Endodermal cell (in vitro differentiated cells): ENCODE results near the gene ARL5A. TPM values are rescaled to one million over a fixed set of nuclear protein-coding genes. Genes with fewer than 3 reads are reported as not detected.

Source experiments
- DNase-seq: peaks from one replicate; pipeline ENCODE4 v3.0.0-alpha.2; 2017
- H3K27ac ChIP-seq: 2 replicates; pipeline ENCODE4 v1.5.1; 2013; ENCODE audit warnings: mild to moderate bottlenecking, low read depth, low read length, moderate library complexity
- H3K27me3 ChIP-seq: 2 replicates; pipeline ENCODE4 v1.6.1; 2013; ENCODE audit warnings: mild to moderate bottlenecking, low read length, moderate library complexity; ENCODE audit not compliant: insufficient read depth, control insufficient read depth, poor library complexity, severe bottlenecking
- H3K36me3 ChIP-seq: 2 replicates; pipeline ENCODE4 v1.7.0; 2013; ENCODE audit warnings: mild to moderate bottlenecking, low read length, moderate library complexity; ENCODE audit not compliant: control insufficient read depth, insufficient read depth
- H3K4me1 ChIP-seq: one replicate; pipeline ENCODE4 v1.7.0; 2013; ENCODE audit warnings: low read length; ENCODE audit not compliant: control insufficient read depth, insufficient read depth
- H3K4me3 ChIP-seq: 2 replicates; pipeline ENCODE4 v1.5.1; 2013; ENCODE audit warnings: mild to moderate bottlenecking, low read length, moderate library complexity
- H3K9ac ChIP-seq: 2 replicates; pipeline ENCODE4 v1.6.1; 2013; ENCODE audit warnings: mild to moderate bottlenecking, low read length, moderate library complexity; ENCODE audit not compliant: poor library complexity, severe bottlenecking; ENCODE audit errors: extremely low read depth
- H3K9me3 ChIP-seq: 2 replicates; pipeline ENCODE4 v1.6.1; 2013; ENCODE audit warnings: mild to moderate bottlenecking, low read length, moderate library complexity; ENCODE audit not compliant: control insufficient read depth
- H3K27ac Mint-ChIP-seq: 2 replicates; pipeline ENCODE4 v1.8.0; 2020; ENCODE audit warnings: mixed read lengths
- H3K27me3 Mint-ChIP-seq: 2 replicates; pipeline ENCODE4 v1.8.0; 2021; ENCODE audit warnings: mild to moderate bottlenecking, mixed read lengths; ENCODE audit not compliant: insufficient read depth
- H3K36me3 Mint-ChIP-seq: 2 replicates; pipeline ENCODE4 v1.8.0; 2020; ENCODE audit warnings: low read depth, mixed read lengths
- H3K4me1 Mint-ChIP-seq: 2 replicates; pipeline ENCODE4 v1.8.0; 2020; ENCODE audit warnings: mixed read lengths
- H3K4me3 Mint-ChIP-seq: 2 replicates; pipeline ENCODE4 v1.8.0; 2020; ENCODE audit warnings: mild to moderate bottlenecking, moderate library complexity, mixed read lengths
- H3K9me3 Mint-ChIP-seq: 2 replicates; pipeline ENCODE4 v1.8.0; 2020; ENCODE audit warnings: mild to moderate bottlenecking, mixed read lengths
- CTCF ChIP-seq: fragments of 200-600 bp; sonication (generic); conservative IDR thresholded peaks from 2 replicates; pipeline ENCODE4 v1.5.0; 2021; ENCODE audit warnings: antibody characterized with exemption, mild to moderate bottlenecking
- WGBS, 2 experiments: methylation state at CpG; one replicate each; pipeline versions ENCODE4 v1.1.5 to v1.1.7; 2013; ENCODE audit warnings: missing lambda C conversion rate in 2 of 2, mixed read lengths in 1 of 2; ENCODE audit not compliant: insufficient coverage in 1 of 2, insufficient read length in 1 of 2; 5-methylcytosine and 5-hydroxymethylcytosine counted together
- total RNA-seq, 2 donors: library from RNA; stranded (reverse); fragmentation: NEBNext Ultra II Directional in 1 of 2; extraction: Animal tissue kit (Norgen Biotek cat#: 25700) in 1 of 2; gene quantifications; 2 replicates in 1 of 2; 3 replicates in 1 of 2; pipeline ENCODE4 v1.2.1, GENCODE V29; 2021

The ARL5A gene
- total RNA-seq, 2 donors from 2014 or later, result 72.2 to 77.1 TPM

- H3K9me3 ChIP-seq, result no peaks in the 10 kb centered on the region
- Mint-ChIP-seq H3K27me3 (no peaks in the 10 kb centered on the region), H3K36me3 (no peaks in the 10 kb centered on the region), H3K9me3 (no peaks in the 10 kb centered on the region), H3K4me3 (no peak overlapping the region), H3K27ac (no peak overlapping the region), H3K4me1 (peaks cover 13% of the 10 kb centered on the region)
- no peak overlapping the region for H3K9ac ChIP-seq
- no peak overlapping the region for H3K27ac ChIP-seq
- no peak for DNase-seq
- no peaks in the 10 kb centered on the region for H3K36me3 ChIP-seq
- no peaks in the 10 kb centered on the region for H3K27me3 ChIP-seq
- no peak overlapping the region for H3K4me3 ChIP-seq
- no peak for TF ChIP-seq CTCF
- H3K4me1 ChIP-seq, result peaks cover 7% of the 10 kb centered on the region
Measured at GRCh38 chr2:151761687-151762086, 66.5 kb downstream of the ARL5A start.

GRCh38 chr2:151761193-151761592 lies 67.0 kb downstream of the ARL5A start:
- no peaks in the 10 kb centered on the region for H3K9me3 Mint-ChIP-seq
- Histone ChIP-seq H3K9ac (no peak overlapping the region), H3K27ac (no peak overlapping the region), H3K9me3 (no peaks in the 10 kb centered on the region), H3K27me3 (no peaks in the 10 kb centered on the region), H3K4me3 (no peak overlapping the region), H3K4me1 (peaks cover 7% of the 10 kb centered on the region), H3K36me3 (no peaks in the 10 kb centered on the region)
- H3K4me1 Mint-ChIP-seq, result peaks cover 8% of the 10 kb centered on the region
- no peak for DNase-seq
- H3K27ac Mint-ChIP-seq, result no peak overlapping the region
- no peak overlapping the region for H3K4me3 Mint-ChIP-seq
- no peaks in the 10 kb centered on the region for H3K36me3 Mint-ChIP-seq
- TF ChIP-seq CTCF, result no peak
- WGBS, 2 experiments, result 95 to 96% methylated on average over 3 of the region's 3 CpGs
- H3K27me3 Mint-ChIP-seq, result no peaks in the 10 kb centered on the region

- peak; percentile 59 for DNase-seq
- Histone ChIP-seq H3K4me1 (peaks cover 7% of the 10 kb centered on the region), H3K27me3 (no peaks in the 10 kb centered on the region), H3K4me3 (no peak overlapping the region), H3K36me3 (no peaks in the 10 kb centered on the region), H3K27ac (no peak overlapping the region), H3K9ac (no peak overlapping the region), H3K9me3 (no peaks in the 10 kb centered on the region)
- H3K27me3 Mint-ChIP-seq, result no peaks in the 10 kb centered on the region
- H3K4me3 Mint-ChIP-seq, result no peak overlapping the region
- no peak for TF ChIP-seq CTCF
- H3K4me1 Mint-ChIP-seq, result peaks cover 8% of the 10 kb centered on the region
- WGBS, 2 experiments, result 84 to 91% methylated on average over 8 to 11 of the region's 11 CpGs
- H3K27ac Mint-ChIP-seq, result peak overlapping the region; percentile 73
- H3K9me3 Mint-ChIP-seq, result no peaks in the 10 kb centered on the region
- H3K36me3 Mint-ChIP-seq, result no peaks in the 10 kb centered on the region
Measured at GRCh38 chr2:151760139-151760650, 68.0 kb downstream of the ARL5A start.
